ENCODE measurements around the gene LAMA1. TPM values are rescaled to one million over a fixed set of nuclear protein-coding genes. Genes with fewer than 3 reads are reported as not detected.

LAMA1 gene
- total and polyA plus RNA-seq, 10 donors: 0.20 to 2.3 (median 0.63) TPM

- Histone ChIP-seq H3K9me3 (no peaks in the 10 kb centered on the region), H3K36me3 (no peaks in the 10 kb centered on the region), H3K4me1 (no peaks in the 10 kb centered on the region), H3K27ac (no peak overlapping the region), H3K27me3 (replicated peaks in 1 of 7) (no peaks in the 10 kb centered on the region), H3K4me3 (no peak overlapping the region)
- WGBS, 5 donors: 80 to 93% (median 86%) methylated on average over 13 of the region's 13 CpGs
- DNase-seq: no peak
- intact Hi-C loops (cut with DNase I; ENCODE audit: low total_unique reads): no loop called here
- TF ChIP-seq CTCF (IDR thresholded peaks at IDR 0.05 in 8 of 11, conservative IDR thresholded peaks at IDR 0.05 in 3 of 11) (no peak), POLR2AphosphoS5 (IDR thresholded peaks at IDR 0.05) (no peak), POLR2A (IDR thresholded peaks at IDR 0.05) (no peak)
Measured at GRCh38 chr18:7028625-7029024, 89.0 kb downstream of the LAMA1 start.

GRCh38 chr18:7025194-7025593 is 92.4 kb downstream of the LAMA1 start:
- Histone ChIP-seq H3K36me3 (no peaks in the 10 kb centered on the region), H3K4me3 (no peak overlapping the region), H3K27me3 (replicated peaks in 1 of 7) (no peaks in the 10 kb centered on the region), H3K9me3 (no peaks in the 10 kb centered on the region), H3K27ac (no peak overlapping the region), H3K4me1 (no peaks in the 10 kb centered on the region)
- no peak for TF ChIP-seq POLR2A (IDR thresholded peaks at IDR 0.05)
- no peak for TF ChIP-seq CTCF (IDR thresholded peaks at IDR 0.05 in 8 of 11, conservative IDR thresholded peaks at IDR 0.05 in 3 of 11)
- no peak for TF ChIP-seq POLR2AphosphoS5 (IDR thresholded peaks at IDR 0.05)
- no peak for DNase-seq
- whole genome bisulfite sequencing, 5 donors: 74 to 95% (median 82%) methylated on average over 6 of the region's 6 CpGs
- intact Hi-C loops (cut with DNase I; ENCODE audit: low total_unique reads): no loop called here

- no peak for TF ChIP-seq POLR2A (IDR thresholded peaks at IDR 0.05)
- no peak for TF ChIP-seq POLR2AphosphoS5 (IDR thresholded peaks at IDR 0.05)
- no peak for TF ChIP-seq CTCF (IDR thresholded peaks at IDR 0.05 in 8 of 11, conservative IDR thresholded peaks at IDR 0.05 in 3 of 11)
- DNase-seq: no peak
- no peak overlapping the region for H3K4me3 ChIP-seq
- WGBS, 5 donors: 80 to 94% (median 89%) methylated on average over 5 to 7 of the region's 7 CpGs
- no peaks in the 10 kb centered on the region for H3K36me3 ChIP-seq
- H3K9me3 ChIP-seq: no peaks in the 10 kb centered on the region
- H3K4me1 ChIP-seq: no peaks in the 10 kb centered on the region
- no peaks in the 10 kb centered on the region for H3K27me3 ChIP-seq (replicated peaks in 1 of 7)
- no peak overlapping the region for H3K27ac ChIP-seq
- intact Hi-C loops (cut with DNase I; ENCODE audit: low total_unique reads): no loop called here
Measured at GRCh38 chr18:7023581-7023980, 94.0 kb downstream of the LAMA1 start.

GRCh38 chr18:7023063-7023580 is 94.5 kb downstream of the LAMA1 start:
- H3K9me3 ChIP-seq: no peaks in the 10 kb centered on the region
- no peaks in the 10 kb centered on the region for H3K36me3 ChIP-seq
- no peaks in the 10 kb centered on the region for H3K27me3 ChIP-seq (replicated peaks in 1 of 7)
- TF ChIP-seq POLR2A (IDR thresholded peaks at IDR 0.05) (no peak), CTCF (IDR thresholded peaks at IDR 0.05 in 8 of 11, conservative IDR thresholded peaks at IDR 0.05 in 3 of 11) (no peak), POLR2AphosphoS5 (IDR thresholded peaks at IDR 0.05) (no peak)
- intact Hi-C loops (cut with DNase I; ENCODE audit: low total_unique reads): no loop called here
- no peak overlapping the region for H3K27ac ChIP-seq
- H3K4me1 ChIP-seq: no peaks in the 10 kb centered on the region
- no peak for DNase-seq
- WGBS, 5 donors: 90 to 93% (median 91%) methylated on average over 19 of the region's 19 CpGs
- H3K4me3 ChIP-seq: no peak overlapping the region
